AG09319 (cell line): Measurements from ENCODE around the gene THADA.

Experiments
- DNase-seq: peaks from one replicate; pipeline ENCODE4 v3.0.0-alpha.2; 2010; ENCODE audit warnings: low read depth; ENCODE audit errors: extremely low read depth
- CTCF ChIP-seq: IDR thresholded peaks from 2 replicates; pipeline ENCODE4 v1.5.1; 2011; ENCODE audit warnings: low read depth, mild to moderate bottlenecking, inconsistent platforms, low read length, moderate library complexity

Gene THADA

GRCh38 chr2:43437363-43437762 lies 158.5 kb downstream of the THADA start:
- TF ChIP-seq CTCF: no peak
- no peak for DNase-seq

- no peak for TF ChIP-seq CTCF
- no peak for DNase-seq
Observed at GRCh38 chr2:43436431-43436830, 159.4 kb downstream of the THADA start.

GRCh38 chr2:43435746-43436145 lies 160.1 kb downstream of the THADA start:
- TF ChIP-seq CTCF: no peak

GRCh38 chr2:43430489-43430888 lies 165.3 kb downstream of the THADA start:
- no peak for DNase-seq
- TF ChIP-seq CTCF: no peak

More at GRCh38 chr2:43435746-43436145, 160.1 kb downstream of the THADA start:
- no peak for DNase-seq

DNA sequence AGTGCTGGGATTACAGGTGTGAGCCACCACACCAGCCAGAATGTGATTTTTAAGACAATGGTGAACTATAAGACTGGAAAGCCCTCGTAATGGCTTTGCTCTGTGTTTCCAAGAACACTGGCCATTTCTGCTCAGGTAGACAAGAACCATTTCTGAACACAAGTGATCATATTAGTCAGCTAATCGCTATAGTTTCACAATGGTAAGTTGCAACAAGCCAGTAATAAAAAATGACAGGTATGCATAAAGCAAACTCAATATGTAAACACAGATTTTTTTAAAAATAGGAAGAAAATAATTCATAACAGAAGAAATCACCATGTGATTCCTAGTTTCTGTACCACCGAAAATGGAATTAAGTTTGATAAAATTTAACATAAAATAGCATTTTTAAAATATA lies 166.5 kb downstream of the THADA start:
- no peak for TF ChIP-seq CTCF
- DNase-seq: no peak

DNA sequence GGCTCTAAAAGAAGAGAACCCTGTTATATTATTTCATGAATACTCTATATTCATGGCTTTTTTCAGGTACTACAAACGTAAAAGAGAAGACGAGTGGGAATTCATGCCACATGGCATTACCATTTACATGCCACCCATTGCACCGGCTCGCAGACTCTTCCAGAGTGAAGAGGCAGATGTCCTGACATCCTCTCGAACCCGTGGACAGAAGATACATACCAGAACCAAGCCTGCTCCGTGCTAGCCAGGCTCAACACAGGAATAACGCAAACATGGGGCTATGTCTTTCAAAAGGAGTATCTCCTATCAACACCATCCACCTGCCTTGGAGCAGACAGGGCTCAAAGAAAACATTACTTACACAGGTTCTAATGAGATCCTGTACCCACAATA lies 168.8 kb downstream of the THADA start:
- no peak for TF ChIP-seq CTCF
- DNase-seq: no peak

DNA sequence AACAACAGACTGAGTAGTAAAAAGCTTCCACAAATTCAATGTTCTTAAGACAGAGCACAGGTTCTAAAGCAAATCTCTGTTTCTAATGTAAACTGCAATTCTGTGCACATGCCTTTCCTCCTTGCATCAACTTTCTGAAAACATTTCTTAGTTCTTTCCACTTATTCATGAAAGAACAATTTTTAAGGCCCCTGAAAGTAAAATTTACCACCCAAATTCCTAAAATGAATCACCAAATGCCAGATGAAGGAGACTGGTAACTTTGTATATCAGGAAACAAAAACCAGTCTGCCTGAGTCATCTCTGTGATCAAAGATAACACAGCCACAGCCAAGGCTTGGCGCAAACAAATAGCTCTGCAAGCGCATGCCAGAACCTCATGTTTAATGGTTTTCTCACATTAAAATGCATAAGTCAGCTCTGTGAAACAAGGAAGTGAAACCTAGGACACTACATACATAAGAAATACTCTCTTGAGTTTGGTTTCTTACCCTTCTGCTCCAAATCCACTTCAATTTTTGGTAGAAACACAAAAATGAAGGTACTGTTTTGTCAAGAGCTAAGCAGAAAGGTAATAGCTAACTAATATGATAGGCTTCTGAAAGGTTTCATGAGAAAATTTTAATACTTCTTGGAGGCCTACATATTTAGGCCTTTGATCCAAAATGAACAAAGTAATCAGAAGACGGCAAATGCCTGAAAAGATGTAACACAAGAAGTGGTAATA lies 169.4 kb downstream of the THADA start:
- no peak for TF ChIP-seq CTCF
- peak; percentile 81 for DNase-seq
